Measurements from ENCODE around the gene PINK1. TPM values are rescaled to one million over a fixed set of nuclear protein-coding genes. Genes with fewer than 3 reads are reported as not detected.

Gene PINK1
- total RNA-seq, 4 donors from 2014 or later, result 149 to 173 (median 161) TPM

GRCh38 chr1:20589331-20590278, 43.7 kb upstream of the PINK1 start:
- peak overlapping the region; percentile 13 for H3K4me3 ChIP-seq (ENCODE audit: low read depth, poor library complexity, severe bottlenecking)
- TF ChIP-seq POLR2A (IDR thresholded peaks at IDR 0.05), result no peak
- TF ChIP-seq CTCF (IDR thresholded peaks at IDR 0.05), result no peak
- 8 to 10% methylated on average over 24 of the region's 24 CpGs for WGBS, 2 donors
- no peak for DNase-seq (ENCODE audit: low spot score in 2 of 2)
- intact Hi-C loops (cut with DNase I; ENCODE audit: low total_unique reads), result no loop called here

GRCh38 chr1:20590306-20590777, 42.9 kb upstream of the PINK1 start:
- intact Hi-C loops (cut with DNase I; ENCODE audit: low total_unique reads), result no loop called here
- 40 to 44% methylated on average over 7 of the region's 7 CpGs for WGBS, 2 donors
- peak in 1 of 2 donors; percentile 46 for DNase-seq (ENCODE audit: low spot score in 2 of 2)
- no peak overlapping the region for H3K4me3 ChIP-seq (ENCODE audit: low read depth, poor library complexity, severe bottlenecking)
- TF ChIP-seq POLR2A (IDR thresholded peaks at IDR 0.05) (no peak), CTCF (IDR thresholded peaks at IDR 0.05) (no peak)

GRCh38 chr1:20593756-20594155, 39.5 kb upstream of the PINK1 start:
- intact Hi-C loops (cut with DNase I; ENCODE audit: low total_unique reads), result no loop called here
- TF ChIP-seq CTCF (IDR thresholded peaks at IDR 0.05), result no peak
- TF ChIP-seq POLR2A (IDR thresholded peaks at IDR 0.05), result no peak
- no peak for DNase-seq (ENCODE audit: low spot score in 2 of 2)
- H3K4me3 ChIP-seq (ENCODE audit: low read depth, poor library complexity, severe bottlenecking), result no peak overlapping the region
- WGBS, 2 donors, result 80 to 88% methylated on average over 5 of the region's 5 CpGs

- no peak overlapping the region for H3K4me3 ChIP-seq (ENCODE audit: low read depth, poor library complexity, severe bottlenecking)
- TF ChIP-seq CTCF (IDR thresholded peaks at IDR 0.05) (no peak), POLR2A (IDR thresholded peaks at IDR 0.05) (no peak)
- no peak for DNase-seq (ENCODE audit: low spot score in 2 of 2)
- intact Hi-C loops (cut with DNase I; ENCODE audit: low total_unique reads), result no loop called here
- 83 to 91% methylated on average over 14 of the region's 14 CpGs for WGBS, 2 donors
These were observed 38.5 kb upstream of the PINK1 start for GRCh38 chr1:20594746-20595145.

- 56 to 59% methylated on average over 6 of the region's 6 CpGs for WGBS, 2 donors
- intact Hi-C loops (cut with DNase I; ENCODE audit: low total_unique reads), result no loop called here
- H3K4me3 ChIP-seq (ENCODE audit: low read depth, poor library complexity, severe bottlenecking), result no peak overlapping the region
- TF ChIP-seq POLR2A (IDR thresholded peaks at IDR 0.05), result no peak
- no peak for TF ChIP-seq CTCF (IDR thresholded peaks at IDR 0.05)
- DNase-seq (ENCODE audit: low spot score in 2 of 2), result no peak
These were observed 37.2 kb upstream of the PINK1 start for GRCh38 chr1:20596106-20596505.

Measured in lower leg skin (tissue), 4 donors.